ENCODE measurements around the gene MED26.

MED26 gene

DNA sequence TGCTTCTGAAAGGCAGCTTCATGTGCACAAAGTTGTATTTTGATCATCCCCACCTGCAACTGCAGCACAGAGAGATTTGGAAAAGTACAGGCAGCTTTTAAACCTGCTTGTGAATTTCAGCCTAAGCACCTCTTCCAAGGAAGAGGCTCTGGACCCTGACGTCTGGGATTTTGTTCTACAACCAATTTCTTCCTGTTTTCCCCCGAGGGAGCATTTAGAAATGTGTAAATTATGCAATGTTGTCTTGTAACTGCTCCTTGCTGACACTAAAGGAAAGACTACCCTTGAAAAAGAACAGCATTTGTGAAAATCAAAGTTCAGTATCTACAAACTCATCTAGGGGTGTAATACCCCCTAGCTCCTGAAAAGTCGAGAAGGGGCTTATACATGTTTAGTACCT lies 15.4 kb downstream of the MED26 start:
- no peak for DNase-seq (ENCODE audit: low spot score)

DNA sequence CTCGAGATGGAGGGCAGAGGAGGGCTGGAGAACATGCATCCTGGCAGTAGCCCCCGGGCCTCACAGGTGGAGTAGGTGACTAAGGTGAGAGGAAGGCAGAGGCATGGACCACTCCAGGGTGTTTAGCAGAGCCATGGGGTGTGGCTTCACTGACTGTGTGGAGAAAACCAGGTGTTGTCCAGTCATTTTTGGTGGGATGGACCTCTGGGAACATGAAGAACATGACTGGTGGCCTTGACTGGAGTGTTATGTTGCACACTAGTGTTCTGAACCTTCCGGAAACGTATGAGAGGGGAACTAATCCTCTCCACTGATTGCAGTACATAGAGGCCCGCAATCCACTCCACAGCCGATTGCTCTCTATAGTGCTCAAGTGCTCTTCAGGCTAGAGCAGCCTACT lies 16.9 kb downstream of the MED26 start:
- no peak for DNase-seq (ENCODE audit: low spot score)

DNA sequence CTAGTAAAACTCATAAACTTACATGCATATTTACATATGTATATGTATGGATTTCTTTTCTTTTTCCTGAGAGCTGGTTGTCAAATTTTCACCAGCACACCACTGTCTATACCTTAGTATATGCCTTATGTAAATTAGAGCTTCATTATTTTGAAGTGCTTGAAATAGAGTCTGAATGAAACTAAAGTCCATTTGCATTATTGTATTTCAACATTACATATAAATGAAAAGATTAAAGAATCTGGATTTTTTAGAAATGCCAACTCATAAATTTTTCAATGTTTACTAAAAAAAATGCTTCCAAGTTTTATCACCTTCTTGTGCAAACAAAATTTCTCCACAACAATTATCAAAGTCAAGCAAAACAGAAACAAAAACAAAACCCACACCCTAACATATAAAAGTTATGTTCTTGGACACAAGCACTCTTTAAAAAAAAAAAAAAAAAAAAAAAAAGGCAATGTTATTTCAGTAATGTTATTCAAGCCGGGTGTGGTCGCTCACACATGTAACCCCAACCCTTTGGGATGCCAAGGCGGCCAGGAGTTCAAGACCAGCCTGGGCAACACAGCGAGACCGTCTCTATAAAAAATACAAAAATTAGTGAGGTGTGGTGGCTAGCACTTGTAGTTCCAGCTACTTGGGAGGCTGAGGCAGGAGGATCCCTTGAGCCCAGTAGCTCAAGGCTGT lies 18.3 kb downstream of the MED26 start:
- DNase-seq (ENCODE audit: low spot score): no peak

DNA sequence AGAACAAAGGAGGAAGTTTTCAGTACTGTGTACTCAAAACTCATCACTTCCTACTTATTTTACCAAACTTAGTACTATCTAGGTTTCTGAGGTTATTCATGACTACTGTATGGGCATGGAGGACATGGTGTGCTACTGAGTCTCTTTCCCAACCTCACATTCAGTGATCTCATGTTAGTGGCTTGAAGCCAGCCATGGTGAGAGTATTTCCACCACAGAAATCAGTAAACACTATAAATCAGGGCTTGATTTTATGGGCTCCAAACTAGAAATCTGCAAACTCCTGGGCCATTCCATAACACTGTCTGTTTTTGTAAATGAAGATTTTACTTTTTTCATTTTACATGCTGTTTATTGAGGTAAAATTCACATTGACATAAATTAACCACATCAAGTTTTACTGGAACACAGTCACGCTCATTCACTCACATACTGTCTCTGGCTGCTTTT lies 19.7 kb downstream of the MED26 start:
- no peak for DNase-seq (ENCODE audit: low spot score)

DNA sequence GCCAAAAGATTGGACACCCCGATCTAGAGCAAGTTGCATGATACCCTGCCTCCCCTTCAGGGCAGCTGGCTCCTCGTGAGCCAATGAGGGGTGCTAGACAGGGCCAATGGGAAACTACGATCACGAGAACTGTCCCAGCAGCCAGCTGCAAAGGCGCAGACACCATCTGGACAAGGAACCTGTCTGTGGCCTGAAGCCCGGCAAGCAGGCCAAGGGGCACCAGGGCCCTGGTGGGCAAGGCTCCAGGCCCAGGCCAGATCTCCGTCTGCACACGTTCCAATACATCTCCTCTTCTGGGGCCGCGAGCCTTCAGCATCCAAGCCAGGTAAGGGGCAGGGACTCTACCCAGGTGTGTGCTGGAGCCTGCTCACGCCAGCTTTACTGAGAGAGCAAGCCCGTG lies 20.2 kb downstream of the MED26 start:
- no peak for DNase-seq (ENCODE audit: low spot score)

DNA sequence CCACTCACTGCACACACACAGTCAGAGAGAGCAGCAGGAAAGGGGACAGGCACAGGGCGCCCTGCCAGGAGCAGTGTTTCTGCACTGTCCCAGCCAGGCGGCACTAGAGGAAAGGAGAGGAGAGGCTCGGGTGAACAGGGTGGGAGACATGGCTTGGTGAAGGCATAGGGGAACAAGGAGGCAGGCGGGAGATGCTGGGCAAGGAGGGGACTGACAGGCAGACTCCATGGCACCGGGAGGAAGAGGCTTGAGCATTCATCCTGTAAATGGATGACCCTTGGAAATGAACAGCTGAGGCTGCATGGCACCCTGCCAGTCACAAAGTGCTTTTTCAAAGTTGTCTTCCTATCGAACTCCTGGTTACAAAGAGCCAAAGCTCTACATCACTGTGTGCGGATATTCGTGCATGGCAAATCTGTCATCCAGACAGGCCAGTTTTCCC lies 22.4 kb downstream of the MED26 start:
- DNase-seq (ENCODE audit: low spot score): no peak

DNA sequence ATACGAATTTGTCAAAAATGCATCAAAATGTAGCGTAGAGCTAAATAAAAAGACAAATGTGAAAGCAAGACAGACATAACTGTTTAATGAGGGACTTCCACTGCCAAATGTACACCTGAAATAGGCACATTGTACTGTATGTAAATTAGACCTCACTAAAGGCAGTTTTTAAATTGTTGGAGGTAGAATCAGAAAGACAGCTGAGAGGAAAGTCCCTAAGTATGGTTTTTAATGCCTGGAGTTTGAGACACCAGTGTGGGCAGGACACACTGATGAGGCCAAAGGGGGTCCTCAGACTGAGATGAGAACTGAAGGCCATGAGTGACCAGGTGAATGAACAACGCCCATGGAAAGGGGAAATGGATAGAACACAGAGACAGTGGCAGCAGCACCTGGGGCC lies 22.9 kb downstream of the MED26 start:
- DNase-seq (ENCODE audit: low spot score): no peak

DNA sequence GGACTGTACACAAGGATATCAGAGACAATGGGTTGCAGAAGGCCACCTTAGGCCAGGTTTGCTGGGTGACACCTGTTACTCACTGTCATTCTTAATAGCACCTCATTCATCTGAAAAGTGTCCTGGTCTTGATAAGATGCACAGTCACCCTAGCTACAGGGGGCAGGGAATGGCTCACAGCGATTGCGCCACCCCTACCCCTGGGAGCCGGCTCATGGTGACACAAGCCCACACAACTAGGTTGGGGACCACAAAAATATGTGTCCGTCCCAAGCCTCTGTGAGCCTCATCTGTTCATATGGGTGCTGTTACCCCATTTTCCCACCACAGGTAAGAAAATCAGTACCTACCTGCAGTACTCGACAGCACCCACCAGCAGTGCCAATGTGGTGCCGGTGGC lies 23.4 kb downstream of the MED26 start:
- no peak for DNase-seq (ENCODE audit: low spot score)

DNA sequence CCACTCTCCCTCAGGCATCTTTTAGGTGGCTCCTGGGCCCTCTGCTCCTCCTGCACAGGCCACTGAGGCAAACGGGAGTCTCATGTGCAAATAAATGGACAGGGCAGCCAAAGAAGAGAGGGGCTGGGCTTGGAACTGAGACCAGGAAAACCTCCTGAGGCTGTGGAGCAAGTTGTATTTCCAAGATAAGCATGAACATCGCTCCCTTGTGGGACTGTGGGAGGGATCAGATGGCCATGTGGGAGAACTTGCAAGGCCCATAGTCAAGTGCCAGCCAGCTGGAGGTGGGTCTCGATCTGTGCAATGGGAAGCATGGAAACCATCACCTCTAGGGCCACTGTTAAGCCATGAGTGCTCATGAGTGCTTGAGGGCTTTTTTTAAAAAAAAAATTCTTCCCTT lies 24.9 kb downstream of the MED26 start:
- no peak for DNase-seq (ENCODE audit: low spot score)

DNA sequence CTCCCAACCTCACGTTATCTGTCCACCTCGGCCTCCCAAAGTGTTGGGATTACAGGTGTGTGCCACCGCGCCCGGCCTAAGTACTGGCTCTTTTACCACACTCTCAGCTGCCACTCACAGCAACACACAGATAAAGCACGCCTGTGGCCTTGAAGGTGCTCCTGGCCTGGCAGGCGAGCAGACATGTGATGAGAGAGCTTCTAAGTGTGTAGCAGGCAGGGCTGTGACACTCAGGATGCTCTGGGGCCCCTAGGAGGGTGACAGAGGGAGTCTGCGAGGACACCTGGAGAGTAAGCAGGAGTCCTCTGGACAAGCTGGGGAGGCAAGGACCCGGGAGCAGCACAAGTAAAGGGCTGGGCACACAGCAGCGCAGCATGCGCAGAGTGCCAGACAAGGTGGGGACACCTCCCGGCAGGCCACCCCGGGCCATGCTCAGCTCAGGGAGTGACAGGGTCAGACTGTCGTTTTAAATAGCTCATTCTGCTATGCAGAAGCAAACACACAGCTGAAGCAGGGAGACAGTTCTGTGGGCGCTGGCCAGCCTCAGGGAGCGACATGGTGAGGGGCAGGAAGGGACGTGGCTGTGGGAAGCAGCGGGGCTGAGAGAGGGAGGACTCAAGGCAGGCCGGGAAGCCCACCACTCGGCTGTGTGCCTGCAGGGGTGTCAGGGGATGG lies 26.5 kb downstream of the MED26 start:
- DNase-seq (ENCODE audit: low spot score): no peak

DNA sequence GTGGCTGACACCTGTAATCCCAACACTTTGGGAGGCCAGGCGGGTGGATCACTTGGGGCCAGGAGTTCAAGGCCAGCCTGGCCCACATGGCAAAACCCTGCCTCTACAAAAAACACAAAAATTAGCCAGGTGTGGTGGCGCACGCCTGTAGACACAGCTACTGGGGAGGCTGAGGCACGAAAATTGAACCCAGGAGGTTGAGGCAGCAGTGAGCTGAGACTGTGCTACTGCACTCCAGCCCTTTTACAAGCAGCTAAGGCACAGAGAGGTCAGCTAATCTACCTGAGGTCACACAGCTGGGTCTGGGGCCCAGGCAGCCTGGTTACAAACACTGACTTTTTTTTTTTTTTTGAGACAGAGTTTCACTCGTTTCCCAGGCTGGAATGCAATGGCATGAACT lies 27.2 kb downstream of the MED26 start:
- no peak for DNase-seq (ENCODE audit: low spot score)

DNA sequence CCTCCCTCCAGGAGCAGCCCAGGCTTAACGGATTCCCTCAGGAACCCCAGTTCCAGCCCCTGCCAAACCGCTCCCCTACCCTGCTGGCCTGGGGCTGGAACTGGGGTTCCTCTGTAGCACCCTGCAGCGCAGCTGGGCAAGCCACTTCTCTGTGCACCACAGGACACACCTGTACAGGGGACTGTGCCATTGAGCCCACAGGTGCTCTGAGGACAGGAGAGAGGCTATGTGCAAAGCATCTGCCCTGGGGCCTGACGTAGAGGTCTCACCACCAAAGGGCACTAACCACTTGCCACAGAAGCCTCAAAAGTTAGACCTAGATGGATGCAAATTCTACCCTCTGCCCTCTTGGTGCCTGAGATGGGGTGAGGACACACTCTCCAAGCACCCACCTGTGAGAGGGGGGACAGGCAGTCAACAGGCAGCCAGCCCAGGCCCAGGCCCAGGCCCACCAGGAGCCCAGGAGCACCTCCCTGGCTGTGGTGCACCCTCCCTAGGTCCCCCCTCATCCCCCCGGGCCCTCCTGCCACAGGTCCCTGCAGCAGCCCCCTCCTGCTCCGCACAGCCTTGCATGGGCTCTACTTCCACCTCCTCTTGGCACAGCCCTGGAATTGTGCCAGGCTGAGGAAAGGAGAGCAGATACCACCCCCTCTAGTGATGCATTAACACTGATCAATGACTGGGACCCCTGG lies 28.2 kb downstream of the MED26 start:
- no peak for DNase-seq (ENCODE audit: low spot score)

DNA sequence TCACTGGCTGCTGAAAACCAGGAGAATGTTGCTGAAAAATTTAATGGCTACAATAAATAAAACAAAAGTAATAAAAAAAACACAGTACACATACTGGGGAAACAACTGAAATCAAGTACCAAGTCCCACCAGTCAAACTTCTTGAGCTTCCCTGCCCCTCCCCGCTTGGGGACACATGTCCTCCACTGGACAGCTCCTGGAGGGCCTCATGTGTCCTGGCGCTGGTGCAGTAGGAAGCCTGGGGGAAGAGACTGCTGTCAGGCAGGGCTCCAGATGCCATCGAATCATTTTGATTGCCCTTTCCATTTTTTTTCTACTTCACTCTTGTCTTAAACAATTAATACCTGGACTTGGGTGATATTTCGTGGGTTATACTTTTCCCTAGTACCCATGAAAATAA lies 29.2 kb downstream of the MED26 start:
- DNase-seq (ENCODE audit: low spot score): no peak

DNA sequence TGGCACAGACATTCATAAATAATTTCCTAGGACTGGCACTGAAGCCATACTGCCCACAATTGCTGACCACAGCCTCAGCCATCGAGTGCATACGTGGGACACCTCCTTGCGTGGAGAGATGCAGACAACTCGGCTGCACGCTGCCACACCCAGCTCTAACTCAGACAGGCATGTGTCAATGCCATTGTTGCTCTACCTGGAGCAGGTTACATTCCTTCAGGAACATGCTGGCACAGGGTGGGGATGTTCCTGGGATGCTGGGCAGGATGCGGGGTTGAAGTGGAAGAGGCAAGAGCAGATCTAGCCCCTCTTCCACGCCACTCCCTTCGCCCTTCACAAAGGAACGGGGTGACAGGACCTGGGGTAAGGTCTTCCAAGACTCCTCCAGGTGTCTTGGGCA lies 31.6 kb downstream of the MED26 start:
- DNase-seq (ENCODE audit: low spot score): no peak

DNA sequence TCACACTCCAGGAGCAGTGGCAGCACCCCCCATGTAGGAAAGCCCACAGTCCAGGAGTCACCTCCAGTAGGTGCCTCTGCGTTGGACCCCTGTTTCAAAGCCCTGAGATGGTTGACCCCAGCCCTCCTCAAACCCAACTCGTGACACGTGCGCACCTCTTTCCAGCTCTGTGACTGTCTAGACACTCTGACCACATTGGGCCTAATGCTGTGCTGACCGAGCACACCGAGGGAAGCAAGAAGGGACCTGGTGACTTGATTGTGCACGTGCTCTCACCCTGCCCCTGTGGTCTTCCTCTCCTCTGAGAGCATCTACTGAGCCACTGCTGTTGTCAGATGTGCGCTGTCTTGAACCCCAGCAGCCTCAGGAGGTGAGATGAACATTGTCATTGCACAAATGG lies 32.9 kb downstream of the MED26 start:
- no peak for DNase-seq (ENCODE audit: low spot score)

DNA sequence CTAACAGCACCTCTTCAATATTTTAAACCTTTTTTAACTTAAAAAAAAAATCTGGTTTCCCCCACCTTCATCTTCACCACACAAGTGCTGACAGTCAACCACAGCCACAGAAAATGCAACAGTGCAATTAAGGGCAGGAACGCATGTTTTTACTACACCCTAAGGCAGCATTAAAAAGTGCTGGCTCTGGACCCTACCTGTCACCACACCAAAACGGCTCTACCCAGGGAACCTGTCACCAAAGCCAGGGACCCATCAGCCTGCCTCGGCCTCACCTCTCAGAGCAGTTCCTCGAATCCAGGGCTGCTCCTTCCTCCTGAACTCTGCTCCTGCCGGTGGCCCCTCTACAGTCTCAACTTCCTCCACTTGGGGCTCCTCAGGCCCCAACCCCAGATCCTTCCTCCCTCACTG lies 33.3 kb downstream of the MED26 start:
- no peak for DNase-seq (ENCODE audit: low spot score)

DNA sequence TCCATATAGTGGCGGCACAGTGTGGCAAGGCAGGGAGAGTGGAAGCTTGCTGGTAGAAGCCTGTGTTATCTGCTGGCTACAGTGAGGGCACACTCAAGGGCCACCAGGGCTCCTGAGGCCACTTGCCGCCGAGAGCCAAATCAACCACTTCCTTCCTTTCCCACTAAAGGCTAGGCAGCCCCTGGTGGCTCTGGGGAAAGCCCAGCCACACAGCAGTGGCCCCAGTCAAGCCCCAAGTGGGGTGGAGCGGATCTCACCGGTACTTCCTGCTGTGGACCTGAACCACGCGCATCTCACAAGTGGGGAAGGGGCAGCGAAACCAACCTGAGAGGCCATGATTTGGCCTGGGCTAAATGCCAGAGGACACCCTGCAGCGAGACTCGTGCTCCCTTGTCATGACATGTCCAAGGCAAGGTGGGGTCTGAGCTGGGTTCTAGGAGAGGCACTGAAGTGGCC lies 33.8 kb downstream of the MED26 start:
- DNase-seq (ENCODE audit: low spot score): no peak

DNA sequence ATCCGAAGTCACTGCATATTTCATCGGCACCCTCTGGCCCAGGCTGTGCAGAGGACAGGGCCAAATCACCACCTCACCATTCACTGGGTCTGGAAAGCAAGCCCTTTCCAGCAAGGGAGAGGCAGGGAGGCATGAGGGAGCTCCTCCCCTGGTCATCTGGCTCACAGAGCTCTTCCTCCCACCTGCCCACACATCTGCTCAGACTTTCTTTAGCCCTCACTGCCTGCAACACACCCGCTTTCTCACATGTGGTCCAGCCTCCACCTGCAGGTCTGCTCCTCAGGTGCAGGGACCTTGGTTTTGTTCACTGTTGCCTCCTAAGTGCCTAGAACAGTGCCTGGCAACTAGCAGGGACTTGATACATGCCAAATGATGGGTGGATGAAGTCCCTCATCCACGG lies 34.8 kb downstream of the MED26 start:
- DNase-seq (ENCODE audit: low spot score): no peak

DNA sequence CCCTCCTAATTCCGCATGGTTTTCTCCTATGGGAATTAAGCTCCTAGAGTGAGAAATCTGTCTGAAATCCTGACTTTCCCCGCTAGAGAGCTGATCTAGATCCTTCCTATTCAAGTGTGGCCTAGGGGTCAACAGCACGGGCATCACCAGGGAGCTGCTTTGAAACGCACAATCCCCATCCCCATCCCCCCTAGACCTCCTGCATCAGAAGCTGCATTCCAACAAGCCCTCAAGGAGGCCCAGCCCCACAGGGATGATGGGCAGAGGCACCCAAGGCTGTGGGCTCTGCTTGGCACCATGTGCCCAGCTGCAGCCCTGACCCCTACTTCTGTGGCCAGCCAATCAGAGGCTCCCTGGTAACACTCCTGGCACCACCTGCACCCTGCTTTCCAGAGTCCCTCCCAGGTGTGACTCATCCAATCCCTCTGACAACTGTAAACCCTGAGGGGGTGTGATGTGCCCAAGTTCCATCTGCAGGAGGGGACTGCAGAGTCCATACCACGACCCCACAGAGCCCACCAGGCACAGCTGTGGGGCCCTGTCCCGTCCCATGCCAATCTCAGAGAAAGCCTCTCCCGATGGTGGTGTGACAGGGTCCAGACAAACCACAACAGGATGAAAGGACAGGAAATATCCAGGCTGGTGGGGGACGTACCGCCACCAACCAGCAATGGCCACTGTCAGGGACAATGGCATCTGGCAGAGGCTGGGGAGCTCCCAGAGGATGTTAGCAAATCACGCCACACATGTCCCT lies 36.0 kb downstream of the MED26 start:
- no peak for DNase-seq (ENCODE audit: low spot score)

DNA sequence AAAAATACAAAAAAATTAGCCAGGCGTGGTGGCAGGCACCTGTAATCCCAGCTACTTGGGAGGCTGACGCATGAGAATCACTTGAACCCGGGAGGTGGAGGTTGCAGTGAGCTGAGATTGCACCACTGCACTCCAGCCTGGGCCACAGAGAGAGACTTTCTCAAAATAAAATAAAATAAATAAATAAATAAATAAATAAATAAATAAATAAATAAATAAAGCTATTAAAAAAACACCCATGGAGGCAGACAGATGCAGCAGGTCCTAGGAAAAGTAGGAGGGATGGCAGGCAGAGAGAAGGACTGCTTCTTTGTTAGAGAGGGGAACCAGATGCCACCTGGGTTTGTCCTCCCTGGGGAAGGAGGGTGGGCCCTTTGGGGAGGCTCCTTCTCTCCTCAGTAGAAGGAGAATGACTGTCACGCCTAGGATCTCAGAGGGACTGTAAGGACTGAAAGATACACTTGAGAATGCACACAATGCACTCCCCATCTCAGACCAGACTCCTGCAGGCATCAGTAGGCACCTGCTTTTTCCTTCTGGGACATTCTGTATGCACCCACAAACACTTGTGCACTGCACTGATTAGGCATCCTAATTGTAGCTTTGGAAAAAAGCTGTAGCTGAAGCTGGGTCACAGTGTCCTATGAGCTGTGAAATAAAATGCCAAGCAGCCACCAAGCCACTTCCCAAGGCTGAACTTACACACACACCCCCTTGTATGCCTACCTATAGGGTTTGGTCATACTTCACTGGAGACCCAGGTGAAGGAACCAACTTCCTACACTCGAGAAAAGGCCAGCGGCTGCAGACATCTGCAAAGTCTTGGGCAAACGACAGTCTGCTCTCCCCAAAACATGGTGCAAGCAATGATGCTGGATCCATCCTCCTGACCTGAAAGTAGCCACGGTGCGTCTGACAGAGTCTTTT lies 36.9 kb downstream of the MED26 start:
- DNase-seq (ENCODE audit: low spot score): no peak

DNA sequence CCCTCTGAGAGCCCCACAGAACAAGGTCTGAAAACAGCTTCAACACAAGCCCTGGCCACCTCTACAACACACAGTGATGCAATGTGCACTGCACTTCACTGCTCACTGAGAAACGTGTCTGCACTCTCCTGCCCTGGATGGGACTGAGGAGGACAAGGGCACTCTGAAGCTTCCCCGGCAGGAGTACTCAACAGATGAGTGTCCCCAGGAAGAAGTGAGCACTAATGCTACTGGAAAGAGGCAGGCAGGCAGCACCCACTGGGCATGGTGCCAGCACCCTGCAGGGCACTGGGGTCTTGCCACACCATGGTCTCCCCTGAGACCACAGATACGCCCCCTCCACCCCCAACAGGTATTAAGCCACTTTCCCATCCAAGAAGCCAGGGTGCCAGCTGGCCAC lies 38.1 kb downstream of the MED26 start:
- DNase-seq (ENCODE audit: low spot score): no peak

All from hematopoietic multipotent progenitor cell treated with erythropoietin and hydrocortisone succinate and interleukin-3 and kit ligand, for 17 days (in vitro differentiated cells).